H1 (cell line): ENCODE measurements around the gene NACAD. TPM values are rescaled to one million over a fixed set of nuclear protein-coding genes. Genes with fewer than 3 reads are reported as not detected.

Source experiments
- CTCF ChIA-PET: fragments of 300-600 bp; sonication (Branson Sonifier 250); formaldehyde crosslinking; loops from one replicate; lab custom pipeline; 2021; ENCODE audit not compliant: partially characterized antibody; lab: Charles Lee
- POLR2A ChIA-PET: fragments of 300-600 bp; sonication (Branson Sonifier 250); formaldehyde crosslinking; loops from one replicate; lab custom pipeline; 2021; ENCODE audit warnings: inconsistent platforms; ENCODE audit not compliant: partially characterized antibody; lab: Charles Lee
- DNase-seq, 2 experiments: peaks; one replicate each; pipeline versions ENCODE4 v3.0.0 to v3.0.0-alpha.2; 2010 to 2022; ENCODE audit warnings: low spot score in 2 of 2, low read depth in 1 of 2, mixed read lengths in 1 of 2
- FAIRE-seq: peaks from 2 replicates; lab custom pipeline; 2011; peaks lifted over from hg19 to GRCh38; lab: Jason Lieb, UNC
- H2AFZ ChIP-seq: 2 replicates; pipeline ENCODE4 v1.8.1; 2012; ENCODE audit warnings: low read length, inconsistent platforms
- H2AK5ac ChIP-seq: 2 replicates; pipeline ENCODE4 v1.6.1; 2013; ENCODE audit warnings: low read depth, low read length
- H2BK120ac ChIP-seq: replicated peaks from 2 replicates; pipeline ENCODE3; 2013; ENCODE audit warnings: low read depth, low read length, inconsistent platforms
- H2BK12ac ChIP-seq: 2 replicates; pipeline ENCODE4 v1.6.1; 2013; ENCODE audit warnings: low read depth, low read length
- H2BK15ac ChIP-seq: 2 replicates; pipeline ENCODE4 v1.6.1; 2013; ENCODE audit warnings: low read length
- H2BK20ac ChIP-seq: 2 replicates; pipeline ENCODE4 v1.6.1; 2013; ENCODE audit warnings: low read length
- H2BK5ac ChIP-seq: 2 replicates; pipeline ENCODE4 v1.6.1; 2013; ENCODE audit warnings: low read depth, low read length
- H3K14ac ChIP-seq: 2 replicates; pipeline ENCODE4 v1.6.1; 2013; ENCODE audit warnings: inconsistent platforms; ENCODE audit not compliant: insufficient read length
- H3K18ac ChIP-seq: 2 replicates; pipeline ENCODE4 v1.6.1; 2013; ENCODE audit warnings: low read length; ENCODE audit errors: extremely low read depth
- H3K23ac ChIP-seq: 2 replicates; pipeline ENCODE4 v1.6.1; 2013; ENCODE audit warnings: inconsistent platforms; ENCODE audit not compliant: insufficient read length
- H3K23me2 ChIP-seq: 2 replicates; pipeline ENCODE4 v1.6.1; 2013; ENCODE audit warnings: low read depth, low read length
- H3K27ac ChIP-seq: 2 replicates; pipeline ENCODE4 v1.6.1; 2011; ENCODE audit warnings: low read depth, low read length, inconsistent platforms
- H3K27me3 ChIP-seq, 4 experiments: replicated peaks in 1 of 4; 1 replicate in 1 of 4; 2 replicates in 3 of 4; pipeline versions ENCODE4 v1.6.1 to v1.8.1; 2011 to 2013; ENCODE audit warnings: low read length in 3 of 4, mild to moderate bottlenecking in 3 of 4, inconsistent platforms in 2 of 4, mixed read lengths in 2 of 4, moderate library complexity in 1 of 4; ENCODE audit not compliant: control insufficient read depth in 3 of 4, insufficient read depth in 3 of 4; ENCODE audit errors: extremely low read depth in 1 of 4
- H3K36me3 ChIP-seq, 4 experiments: 2 replicates each; pipeline versions ENCODE4 v1.6.1 to v1.8.1; 2011 to 2013; ENCODE audit warnings: mild to moderate bottlenecking in 4 of 4, low read length in 3 of 4, moderate library complexity in 2 of 4, control low read depth in 1 of 4, inconsistent platforms in 1 of 4; ENCODE audit not compliant: insufficient read depth in 4 of 4, control insufficient read depth in 2 of 4
- H3K4ac ChIP-seq: replicated peaks from 2 replicates; pipeline ENCODE3; 2013; ENCODE audit warnings: low read length, low read depth, mixed read lengths, inconsistent platforms; ENCODE audit not compliant: insufficient read length
- H3K4me1 ChIP-seq, 4 experiments: replicated peaks in 1 of 4; 1 replicate in 1 of 4; 2 replicates in 3 of 4; pipeline versions ENCODE4 v1.6.1 to v1.8.1; 2011 to 2013; ENCODE audit warnings: low read length in 3 of 4, inconsistent platforms in 2 of 4, mixed read lengths in 1 of 4; ENCODE audit not compliant: insufficient read depth in 4 of 4, control insufficient read depth in 3 of 4
- H3K4me2 ChIP-seq, 2 experiments: 2 replicates each; pipeline versions ENCODE4 v1.6.1 to v1.8.1; 2011 to 2013; ENCODE audit warnings: low read depth in 2 of 2, low read length in 2 of 2, control low read depth in 1 of 2, inconsistent platforms in 1 of 2, mild to moderate bottlenecking in 1 of 2; ENCODE audit not compliant: insufficient read depth in 1 of 2
- H3K4me3 ChIP-seq, 4 experiments: fragments of 200-600, 300-600 bp in 1 of 4; sonication (generic), shearing (Covaris generic), sonication (Bioruptor Twin) in 1 of 4; 2 replicates each; pipeline versions ENCODE4 v1.5.1 to v1.8.1; 2011 to 2016; ENCODE audit warnings: low read length in 4 of 4, low read depth in 3 of 4, control low read depth in 2 of 4, inconsistent platforms in 2 of 4, mild to moderate bottlenecking in 2 of 4, mixed read lengths in 1 of 4, moderate library complexity in 1 of 4; ENCODE audit not compliant: insufficient read depth in 2 of 4; ENCODE audit errors: extremely low read depth in 1 of 4
- H3K56ac ChIP-seq: replicated peaks from 2 replicates; pipeline ENCODE3; 2013; ENCODE audit warnings: low read depth, mild to moderate bottlenecking, mixed read lengths, low read length, inconsistent platforms; ENCODE audit not compliant: insufficient read length
- H3K79me1 ChIP-seq: 2 replicates; pipeline ENCODE4 v1.6.1; 2013; ENCODE audit warnings: low read depth, low read length, control low read depth
- H3K79me2 ChIP-seq, 2 experiments: 2 replicates each; pipeline versions ENCODE4 v1.6.1 to v1.8.1; 2012 to 2013; ENCODE audit warnings: low read length in 2 of 2, mild to moderate bottlenecking in 2 of 2, inconsistent platforms in 1 of 2; ENCODE audit not compliant: insufficient read depth in 2 of 2, control insufficient read depth in 1 of 2
- H3K9ac ChIP-seq, 4 experiments: replicated peaks in 1 of 4; 1 replicate in 1 of 4; 2 replicates in 3 of 4; pipeline versions ENCODE4 v1.6.1 to v1.8.1; 2011 to 2013; ENCODE audit warnings: low read depth in 3 of 4, low read length in 3 of 4, control low read depth in 2 of 4, mild to moderate bottlenecking in 2 of 4, moderate library complexity in 2 of 4, inconsistent platforms in 1 of 4; ENCODE audit errors: extremely low read depth in 1 of 4
- H3K9me3 ChIP-seq, 2 experiments: 2 replicates each; pipeline versions ENCODE4 v1.6.1 to v1.8.1; 2012 to 2013; ENCODE audit warnings: mild to moderate bottlenecking in 2 of 2, moderate library complexity in 2 of 2, control low read depth in 1 of 2, inconsistent platforms in 1 of 2, low read depth in 1 of 2, low read length in 1 of 2, mixed read lengths in 1 of 2; ENCODE audit not compliant: insufficient read depth in 2 of 2
- H4K20me1 ChIP-seq, 2 experiments: replicated peaks in 1 of 2; 2 replicates each; pipeline versions ENCODE3 to v1.8.1; 2011 to 2013; ENCODE audit warnings: inconsistent platforms in 2 of 2, low read length in 2 of 2, mild to moderate bottlenecking in 1 of 2; ENCODE audit not compliant: insufficient read depth in 2 of 2, control insufficient read depth in 1 of 2
- H4K5ac ChIP-seq: 2 replicates; pipeline ENCODE4 v1.6.1; 2013; ENCODE audit warnings: low read length, low read depth, mixed read lengths, inconsistent platforms; ENCODE audit not compliant: insufficient read length
- H4K8ac ChIP-seq: 2 replicates; pipeline ENCODE4 v1.8.0; 2013; ENCODE audit warnings: mild to moderate bottlenecking, moderate library complexity, low read length, inconsistent platforms; ENCODE audit not compliant: insufficient read depth; ENCODE audit errors: extremely low read depth
- H4K91ac ChIP-seq: replicated peaks from 2 replicates; pipeline ENCODE3; 2013; ENCODE audit warnings: low read length, mixed read lengths, inconsistent platforms; ENCODE audit not compliant: insufficient read length
- POLR2AphosphoS5 ChIP-seq: IDR thresholded peaks from 2 replicates; pipeline ENCODE4 v1.6.1; 2011; ENCODE audit warnings: low read depth, low read length
- SIN3A ChIP-seq, 2 experiments: IDR thresholded peaks in 1 of 2; conservative IDR thresholded peaks in 1 of 2; 2 replicates each; pipeline ENCODE4 v1.6.1; 2011 to 2012; ENCODE audit warnings: low read length in 2 of 2, improper control_type of control experiment in 1 of 2, low read depth in 1 of 2, mild to moderate bottlenecking in 1 of 2
- SP1 ChIP-seq: IDR thresholded peaks from 2 replicates; pipeline ENCODE4 v1.6.1; 2011; ENCODE audit warnings: low read depth, low read length
- WGBS, 2 experiments: shearing (Covaris generic) in 1 of 2; methylation state at CpG; one replicate each; pipeline versions ENCODE4 v1.1.6 to v1.1.7; 2013 to 2015; ENCODE audit warnings: low lambda C conversion rate in 2 of 2, mixed read lengths in 2 of 2, inconsistent platforms in 1 of 2, low coverage in 1 of 2, missing lambda C conversion rate in 1 of 2; ENCODE audit not compliant: insufficient replicate concordance in 2 of 2, insufficient coverage in 1 of 2, insufficient read length in 1 of 2; ENCODE audit errors: extremely low coverage in 1 of 2, missing lambda C conversion rate in 1 of 2; 5-methylcytosine and 5-hydroxymethylcytosine counted together
- polyA plus RNA-seq, 7 experiments: library from polyadenylated mRNA; depleted of rRNA in 3 of 7; stranded (reverse) in 5 of 7; unstranded in 2 of 7; fragments of >200 nt in 5 of 7; fragments of 200-250 nt in 2 of 7; gene quantifications; 1 replicate in 5 of 7; 2 replicates in 1 of 7; 4 replicates in 1 of 7; pipeline versions ENCODE4 v1.2.1 to v1.2.3, GENCODE V29; 2011 to 2013; ENCODE audit warnings: missing spikeins in 2 of 7, mixed read lengths in 2 of 7
- total RNA-seq: library from RNA; stranded (reverse); fragmentation: NEBNext Ultra II Directional; extraction: Animal tissue kit (Norgen Biotek cat#: 25700); gene quantifications from 2 replicates; pipeline ENCODE4 v1.2.1, GENCODE V29; 2021

Gene NACAD
- total and polyA plus RNA-seq, 2 of the 8 experiments (the other 6 are each of a cell fraction or from before 2014, with no cell fraction given): 1.3 to 6.0 TPM

DNA sequence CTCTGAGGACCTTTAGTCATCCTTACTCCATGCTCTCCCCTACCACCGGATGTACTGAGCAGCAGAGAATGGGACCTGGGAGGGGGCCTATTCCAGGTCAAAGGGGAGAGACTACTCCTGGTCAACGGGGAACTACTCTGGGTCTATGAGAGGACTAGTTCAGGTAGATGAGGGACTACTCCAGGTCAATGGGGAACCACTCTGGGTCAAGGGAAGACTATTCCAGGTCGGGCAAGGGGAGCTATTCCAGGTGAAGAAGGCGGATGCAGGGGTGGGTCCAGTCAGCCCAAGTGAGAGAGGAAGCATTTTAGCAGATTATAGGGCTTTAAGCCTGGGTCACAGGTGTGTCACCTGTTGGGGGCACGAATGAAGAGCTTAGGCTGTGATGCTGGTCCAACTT lies 53.4 kb downstream of the NACAD start:
- H3K14ac ChIP-seq: no peak overlapping the region
- H2BK120ac ChIP-seq: no peak overlapping the region
- H4K8ac ChIP-seq: no peak overlapping the region
- ChIA-PET CTCF (interaction anchor here (0.9 to 1.3 kb wide), 3 partner anchors 15 to 75 kb away, joined by 3 read pairs; no protein-coding TSS in a partner anchor), POLR2A (interaction anchor here (1.1 to 1.4 kb wide), 4 partner anchors 8 to 73 kb away, joined by 3 to 4 read pairs (median 3); no protein-coding TSS in a partner anchor)
- H4K91ac ChIP-seq: no peak overlapping the region
- no peak overlapping the region for H3K9ac ChIP-seq
- no peak overlapping the region for H3K4me3 ChIP-seq
- FAIRE-seq (no peak), DNase-seq (no peak)
- H3K9me3 ChIP-seq: no peaks in the 10 kb centered on the region
- H3K18ac ChIP-seq: no peak overlapping the region
- no peak overlapping the region for H4K5ac ChIP-seq
- H3K4me1 ChIP-seq: peaks cover 0 to 5% (median 0%) of the 10 kb centered on the region in 4 experiments; a peak in 1 of 7 replicates
- peak overlapping the region; percentile 19 for H3K4ac ChIP-seq
- no peaks in the 10 kb centered on the region for H3K27me3 ChIP-seq
- no peak overlapping the region for H3K56ac ChIP-seq
- no peak overlapping the region for H3K23ac ChIP-seq
- H2AK5ac ChIP-seq: no peak overlapping the region
- H3K36me3 ChIP-seq: peaks cover 0 to 4% (median 2%) of the 10 kb centered on the region in 4 experiments; a peak in 3 of 8 replicates
- no peaks in the 10 kb centered on the region for H3K23me2 ChIP-seq
- TF ChIP-seq SP1: no peak
- TF ChIP-seq POLR2AphosphoS5: no peak
- TF ChIP-seq SIN3A (conservative IDR thresholded peaks at IDR 0.05 in 1 of 2, IDR thresholded peaks at IDR 0.05 in 1 of 2; ENCODE audit: low read depth in 1 of 2, low read length in 2 of 2): no peak
- H2BK20ac ChIP-seq: no peak overlapping the region
- no peak overlapping the region for H3K27ac ChIP-seq
- no peak overlapping the region for H2BK12ac ChIP-seq
- no peak overlapping the region for H2AFZ ChIP-seq
- H4K20me1 ChIP-seq: peaks cover 3 to 4% of the 10 kb centered on the region in 2 experiments
- H3K79me2 ChIP-seq: peaks cover 0 to 27% of the 10 kb centered on the region in 2 experiments; a peak in 2 of 4 replicates
- no peaks in the 10 kb centered on the region; the same call in none of the 2 replicates for H3K79me1 ChIP-seq
- H2BK15ac ChIP-seq: no peak overlapping the region
- 81% methylated on average over 5 of the region's 5 CpGs; no CpG with 5 or more reads in 1 of the 2 experiments for WGBS, 2 experiments
- H2BK5ac ChIP-seq: no peak overlapping the region
- no peak overlapping the region for H3K4me2 ChIP-seq
